NB4 (cell line): ENCODE data around the gene TBCB.

Source experiments
- CTCF ChIP-seq: IDR thresholded peaks from one replicate; pipeline ENCODE4 v1.5.1; 2012; ENCODE audit warnings: low read depth, low read length
- POLR2A ChIP-seq: IDR thresholded peaks from 2 replicates; pipeline ENCODE4 v1.6.1; 2011; ENCODE audit warnings: mild to moderate bottlenecking; ENCODE audit not compliant: insufficient read length; ENCODE audit errors: extremely low read depth

- peak; percentile 10 for TF ChIP-seq POLR2A
- TF ChIP-seq CTCF = no peak
Measured at GRCh38 chr19:36141039-36141927, 26.0 kb downstream of the TBCB start.
